NT2/D1 (cell line): Measurements from ENCODE around the gene GON4L.
"Not testable (repeated sequence)": the region's sequence is repeated elsewhere in the genome, so short reads cannot be mapped to it uniquely, and the experiment has no call there.

Experiments
- DNase-seq: peaks from one replicate; pipeline ENCODE4 v3.0.0-alpha.2; 2011; ENCODE audit warnings: low read depth, low spot score
- H3K27me3 ChIP-seq: 2 replicates; pipeline ENCODE4 v1.6.0; 2011; ENCODE audit warnings: mild to moderate bottlenecking; ENCODE audit not compliant: insufficient read length, insufficient read depth
- H3K36me3 ChIP-seq: 2 replicates; pipeline ENCODE4 v1.6.1; 2011; ENCODE audit warnings: mild to moderate bottlenecking, low read length, mixed read lengths; ENCODE audit not compliant: insufficient read depth, insufficient read length
- H3K4me1 ChIP-seq: 2 replicates; pipeline ENCODE4 v1.5.1; 2011; ENCODE audit not compliant: insufficient read depth, insufficient read length
- H3K4me3 ChIP-seq: 2 replicates; pipeline ENCODE4 v1.5.1; 2011; ENCODE audit warnings: low read depth; ENCODE audit not compliant: insufficient read length
- H3K9ac ChIP-seq: 2 replicates; pipeline ENCODE4 v1.6.0; 2011; ENCODE audit warnings: low read depth; ENCODE audit not compliant: insufficient read length
- H3K9me3 ChIP-seq: 2 replicates; pipeline ENCODE4 v1.5.1; 2011; ENCODE audit warnings: mild to moderate bottlenecking, low read length; ENCODE audit not compliant: insufficient read depth
- SUZ12 ChIP-seq: IDR thresholded peaks from 2 replicates; pipeline ENCODE4 v1.6.1; 2011; ENCODE audit not compliant: insufficient read length, insufficient read depth; ENCODE audit errors: extremely low read depth
- YY1 ChIP-seq: IDR thresholded peaks from 2 replicates; pipeline ENCODE4 v1.6.1; 2011; ENCODE audit not compliant: insufficient read length, insufficient read depth
- ZNF274 ChIP-seq: IDR thresholded peaks from 2 replicates; pipeline ENCODE4 v1.6.1; 2011; ENCODE audit warnings: mild to moderate bottlenecking, low read depth, low read length

The GON4L gene

DNA sequence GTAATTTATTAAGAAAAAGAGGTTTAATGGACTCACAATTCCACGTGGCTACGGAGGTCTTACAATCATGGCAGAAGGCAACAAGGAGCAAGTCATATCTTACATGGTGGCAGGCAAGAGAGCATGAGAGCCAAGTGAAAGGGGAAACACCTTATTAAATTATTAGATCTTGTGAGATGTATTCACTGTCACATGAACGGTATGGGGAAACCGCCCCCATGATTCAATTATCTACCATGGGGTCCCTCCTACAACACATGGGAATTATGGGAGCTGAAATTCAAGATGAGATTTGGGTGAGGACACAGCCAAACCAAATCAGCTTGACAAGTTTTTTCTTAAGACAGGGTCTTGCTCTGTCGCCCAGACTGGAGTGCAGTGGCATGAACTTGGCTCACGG is 153.8 kb downstream of the GON4L start:
- H3K9me3 ChIP-seq: peaks cover 15% of the 10 kb centered on the region; the same call in 1 of the 2 replicates
- peaks cover 6% of the 10 kb centered on the region for H3K36me3 ChIP-seq
- H3K4me1 ChIP-seq: no peaks in the 10 kb centered on the region
- no peak for DNase-seq
- H3K4me3 ChIP-seq: no peak overlapping the region
- H3K9ac ChIP-seq: no peak overlapping the region
- no peaks in the 10 kb centered on the region for H3K27me3 ChIP-seq
- TF ChIP-seq SUZ12: no peak
- no peak for TF ChIP-seq ZNF274
- TF ChIP-seq YY1: no peak

DNA sequence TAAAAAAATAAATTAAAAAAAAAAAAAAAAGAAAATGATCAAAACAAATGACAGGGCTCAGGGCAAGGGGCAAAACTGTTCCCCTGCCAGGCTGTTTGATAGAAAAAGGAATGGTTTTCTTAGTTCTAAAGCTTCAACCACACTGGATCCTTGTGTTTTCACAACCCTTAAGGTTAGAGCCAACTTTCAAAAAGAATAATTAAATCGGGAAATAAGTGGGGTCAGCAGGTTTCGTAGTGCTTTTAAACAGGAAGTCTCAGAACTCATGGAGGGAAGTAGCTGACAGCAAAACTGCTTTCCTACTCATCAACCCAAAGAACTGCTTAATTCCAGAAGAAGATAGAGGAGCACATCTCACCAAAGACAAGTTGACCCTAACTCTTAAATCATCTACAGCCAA is 155.3 kb downstream of the GON4L start:
- Histone ChIP-seq H3K36me3 (peaks cover 12% of the 10 kb centered on the region), H3K9me3 (peaks cover 30% of the 10 kb centered on the region)
- not testable (repeated sequence) for DNase-seq, H3K4me3 ChIP-seq, H3K27me3 ChIP-seq, H3K4me1 ChIP-seq, H3K9ac ChIP-seq
